H1 (cell line): ENCODE data around the gene STT3B. TPM values are rescaled to one million over a fixed set of nuclear protein-coding genes. Genes with fewer than 3 reads are reported as not detected.

Experiments
- CTCF ChIA-PET: fragments of 300-600 bp; sonication (Branson Sonifier 250); formaldehyde crosslinking; loops from one replicate; lab custom pipeline; 2021; ENCODE audit not compliant: partially characterized antibody; lab: Charles Lee
- POLR2A ChIA-PET: fragments of 300-600 bp; sonication (Branson Sonifier 250); formaldehyde crosslinking; loops from one replicate; lab custom pipeline; 2021; ENCODE audit warnings: inconsistent platforms; ENCODE audit not compliant: partially characterized antibody; lab: Charles Lee
- DNase-seq, 2 experiments: peaks; one replicate each; pipeline versions ENCODE4 v3.0.0 to v3.0.0-alpha.2; 2010 to 2022; ENCODE audit warnings: low spot score in 2 of 2, low read depth in 1 of 2, mixed read lengths in 1 of 2
- FAIRE-seq: peaks from 2 replicates; lab custom pipeline; 2011; peaks lifted over from hg19 to GRCh38; lab: Jason Lieb, UNC
- H2AFZ ChIP-seq: 2 replicates; pipeline ENCODE4 v1.8.1; 2012; ENCODE audit warnings: low read length, inconsistent platforms
- H2AK5ac ChIP-seq: 2 replicates; pipeline ENCODE4 v1.6.1; 2013; ENCODE audit warnings: low read depth, low read length
- H2BK120ac ChIP-seq: replicated peaks from 2 replicates; pipeline ENCODE3; 2013; ENCODE audit warnings: low read depth, low read length, inconsistent platforms
- H2BK12ac ChIP-seq: 2 replicates; pipeline ENCODE4 v1.6.1; 2013; ENCODE audit warnings: low read depth, low read length
- H2BK15ac ChIP-seq: 2 replicates; pipeline ENCODE4 v1.6.1; 2013; ENCODE audit warnings: low read length
- H2BK20ac ChIP-seq: 2 replicates; pipeline ENCODE4 v1.6.1; 2013; ENCODE audit warnings: low read length
- H2BK5ac ChIP-seq: 2 replicates; pipeline ENCODE4 v1.6.1; 2013; ENCODE audit warnings: low read depth, low read length
- H3K14ac ChIP-seq: 2 replicates; pipeline ENCODE4 v1.6.1; 2013; ENCODE audit warnings: inconsistent platforms; ENCODE audit not compliant: insufficient read length
- H3K18ac ChIP-seq: 2 replicates; pipeline ENCODE4 v1.6.1; 2013; ENCODE audit warnings: low read length; ENCODE audit errors: extremely low read depth
- H3K23ac ChIP-seq: 2 replicates; pipeline ENCODE4 v1.6.1; 2013; ENCODE audit warnings: inconsistent platforms; ENCODE audit not compliant: insufficient read length
- H3K23me2 ChIP-seq: 2 replicates; pipeline ENCODE4 v1.6.1; 2013; ENCODE audit warnings: low read depth, low read length
- H3K27ac ChIP-seq: 2 replicates; pipeline ENCODE4 v1.6.1; 2011; ENCODE audit warnings: low read depth, low read length, inconsistent platforms
- H3K27me3 ChIP-seq, 4 experiments: replicated peaks in 1 of 4; 1 replicate in 1 of 4; 2 replicates in 3 of 4; pipeline versions ENCODE4 v1.6.1 to v1.8.1; 2011 to 2013; ENCODE audit warnings: low read length in 3 of 4, mild to moderate bottlenecking in 3 of 4, inconsistent platforms in 2 of 4, mixed read lengths in 2 of 4, moderate library complexity in 1 of 4; ENCODE audit not compliant: control insufficient read depth in 3 of 4, insufficient read depth in 3 of 4; ENCODE audit errors: extremely low read depth in 1 of 4
- H3K36me3 ChIP-seq, 4 experiments: 2 replicates each; pipeline versions ENCODE4 v1.6.1 to v1.8.1; 2011 to 2013; ENCODE audit warnings: mild to moderate bottlenecking in 4 of 4, low read length in 3 of 4, moderate library complexity in 2 of 4, control low read depth in 1 of 4, inconsistent platforms in 1 of 4; ENCODE audit not compliant: insufficient read depth in 4 of 4, control insufficient read depth in 2 of 4
- H3K4ac ChIP-seq: replicated peaks from 2 replicates; pipeline ENCODE3; 2013; ENCODE audit warnings: low read length, low read depth, mixed read lengths, inconsistent platforms; ENCODE audit not compliant: insufficient read length
- H3K4me1 ChIP-seq, 4 experiments: replicated peaks in 1 of 4; 1 replicate in 1 of 4; 2 replicates in 3 of 4; pipeline versions ENCODE4 v1.6.1 to v1.8.1; 2011 to 2013; ENCODE audit warnings: low read length in 3 of 4, inconsistent platforms in 2 of 4, mixed read lengths in 1 of 4; ENCODE audit not compliant: insufficient read depth in 4 of 4, control insufficient read depth in 3 of 4
- H3K4me2 ChIP-seq, 2 experiments: 2 replicates each; pipeline versions ENCODE4 v1.6.1 to v1.8.1; 2011 to 2013; ENCODE audit warnings: low read depth in 2 of 2, low read length in 2 of 2, control low read depth in 1 of 2, inconsistent platforms in 1 of 2, mild to moderate bottlenecking in 1 of 2; ENCODE audit not compliant: insufficient read depth in 1 of 2
- H3K4me3 ChIP-seq, 4 experiments: fragments of 200-600, 300-600 bp in 1 of 4; sonication (generic), shearing (Covaris generic), sonication (Bioruptor Twin) in 1 of 4; 2 replicates each; pipeline versions ENCODE4 v1.5.1 to v1.8.1; 2011 to 2016; ENCODE audit warnings: low read length in 4 of 4, low read depth in 3 of 4, control low read depth in 2 of 4, inconsistent platforms in 2 of 4, mild to moderate bottlenecking in 2 of 4, mixed read lengths in 1 of 4, moderate library complexity in 1 of 4; ENCODE audit not compliant: insufficient read depth in 2 of 4; ENCODE audit errors: extremely low read depth in 1 of 4
- H3K56ac ChIP-seq: replicated peaks from 2 replicates; pipeline ENCODE3; 2013; ENCODE audit warnings: low read depth, mild to moderate bottlenecking, mixed read lengths, low read length, inconsistent platforms; ENCODE audit not compliant: insufficient read length
- H3K79me1 ChIP-seq: 2 replicates; pipeline ENCODE4 v1.6.1; 2013; ENCODE audit warnings: low read depth, low read length, control low read depth
- H3K79me2 ChIP-seq, 2 experiments: 2 replicates each; pipeline versions ENCODE4 v1.6.1 to v1.8.1; 2012 to 2013; ENCODE audit warnings: low read length in 2 of 2, mild to moderate bottlenecking in 2 of 2, inconsistent platforms in 1 of 2; ENCODE audit not compliant: insufficient read depth in 2 of 2, control insufficient read depth in 1 of 2
- H3K9ac ChIP-seq, 4 experiments: replicated peaks in 1 of 4; 1 replicate in 1 of 4; 2 replicates in 3 of 4; pipeline versions ENCODE4 v1.6.1 to v1.8.1; 2011 to 2013; ENCODE audit warnings: low read depth in 3 of 4, low read length in 3 of 4, control low read depth in 2 of 4, mild to moderate bottlenecking in 2 of 4, moderate library complexity in 2 of 4, inconsistent platforms in 1 of 4; ENCODE audit errors: extremely low read depth in 1 of 4
- H3K9me3 ChIP-seq, 2 experiments: 2 replicates each; pipeline versions ENCODE4 v1.6.1 to v1.8.1; 2012 to 2013; ENCODE audit warnings: mild to moderate bottlenecking in 2 of 2, moderate library complexity in 2 of 2, control low read depth in 1 of 2, inconsistent platforms in 1 of 2, low read depth in 1 of 2, low read length in 1 of 2, mixed read lengths in 1 of 2; ENCODE audit not compliant: insufficient read depth in 2 of 2
- H4K20me1 ChIP-seq, 2 experiments: replicated peaks in 1 of 2; 2 replicates each; pipeline versions ENCODE3 to v1.8.1; 2011 to 2013; ENCODE audit warnings: inconsistent platforms in 2 of 2, low read length in 2 of 2, mild to moderate bottlenecking in 1 of 2; ENCODE audit not compliant: insufficient read depth in 2 of 2, control insufficient read depth in 1 of 2
- H4K5ac ChIP-seq: 2 replicates; pipeline ENCODE4 v1.6.1; 2013; ENCODE audit warnings: low read length, low read depth, mixed read lengths, inconsistent platforms; ENCODE audit not compliant: insufficient read length
- H4K8ac ChIP-seq: 2 replicates; pipeline ENCODE4 v1.8.0; 2013; ENCODE audit warnings: mild to moderate bottlenecking, moderate library complexity, low read length, inconsistent platforms; ENCODE audit not compliant: insufficient read depth; ENCODE audit errors: extremely low read depth
- H4K91ac ChIP-seq: replicated peaks from 2 replicates; pipeline ENCODE3; 2013; ENCODE audit warnings: low read length, mixed read lengths, inconsistent platforms; ENCODE audit not compliant: insufficient read length
- CBX5 ChIP-seq: fragments of 300-800, 300-1000 bp; sonication (generic); IDR thresholded peaks from 2 replicates; pipeline ENCODE4 v1.7.1; 2016; ENCODE audit warnings: antibody characterized with exemption, low read length, low read depth
- CEBPB ChIP-seq: IDR thresholded peaks from 2 replicates; pipeline ENCODE4 v1.6.1; 2012; ENCODE audit warnings: low read depth, low read length
- CTBP2 ChIP-seq: IDR thresholded peaks from 2 replicates; pipeline ENCODE4 v1.7.0; 2011; ENCODE audit warnings: borderline replicate concordance, mild to moderate bottlenecking, moderate library complexity, mixed read lengths, low read length; ENCODE audit not compliant: insufficient read depth, insufficient read length
- EZH2 ChIP-seq: fragments of 200-600 bp; sonication (generic); IDR thresholded peaks from 2 replicates; pipeline ENCODE4 v1.7.1; 2012; ENCODE audit warnings: low read depth, mild to moderate bottlenecking, moderate library complexity, low read length, inconsistent platforms; ENCODE audit not compliant: severe bottlenecking
- HDAC6 ChIP-seq: IDR thresholded peaks from one replicate; pipeline ENCODE4 v1.7.1; 2012; ENCODE audit warnings: low read depth, mild to moderate bottlenecking, inconsistent platforms, low read length, moderate library complexity
- POU5F1 ChIP-seq: IDR thresholded peaks from 2 replicates; pipeline ENCODE4 v1.6.1; 2011; ENCODE audit warnings: low read depth, mild to moderate bottlenecking, low read length, moderate library complexity
- RXRA ChIP-seq: IDR thresholded peaks from 2 replicates; pipeline ENCODE4 v1.6.1; 2011; ENCODE audit warnings: low read depth, mild to moderate bottlenecking, low read length, moderate library complexity; ENCODE audit not compliant: insufficient read depth
- SAP30 ChIP-seq: fragments of 300-600 bp; sonication (generic); IDR thresholded peaks from 2 replicates; pipeline ENCODE4 v1.7.1; 2012; ENCODE audit warnings: low read length, moderate library complexity, mild to moderate bottlenecking, inconsistent platforms; ENCODE audit not compliant: insufficient read depth, insufficient replicate concordance
- SIRT6 ChIP-seq: IDR thresholded peaks from one replicate; pipeline ENCODE4 v1.7.1; 2012; ENCODE audit warnings: low read length, inconsistent platforms
- SP1 ChIP-seq: IDR thresholded peaks from 2 replicates; pipeline ENCODE4 v1.6.1; 2011; ENCODE audit warnings: low read depth, low read length
- SP4 ChIP-seq: IDR thresholded peaks from 2 replicates; pipeline ENCODE4 v1.6.1; 2012; ENCODE audit warnings: low read length, inconsistent platforms
- TBP ChIP-seq: IDR thresholded peaks from 2 replicates; pipeline ENCODE4 v1.6.1; 2011; ENCODE audit warnings: low read depth, low read length, improper control_type of control experiment
- WGBS, 2 experiments: shearing (Covaris generic) in 1 of 2; methylation state at CpG; one replicate each; pipeline versions ENCODE4 v1.1.6 to v1.1.7; 2013 to 2015; ENCODE audit warnings: low lambda C conversion rate in 2 of 2, mixed read lengths in 2 of 2, inconsistent platforms in 1 of 2, low coverage in 1 of 2, missing lambda C conversion rate in 1 of 2; ENCODE audit not compliant: insufficient replicate concordance in 2 of 2, insufficient coverage in 1 of 2, insufficient read length in 1 of 2; ENCODE audit errors: extremely low coverage in 1 of 2, missing lambda C conversion rate in 1 of 2; 5-methylcytosine and 5-hydroxymethylcytosine counted together
- polyA plus RNA-seq, 7 experiments: library from polyadenylated mRNA; depleted of rRNA in 3 of 7; stranded (reverse) in 5 of 7; unstranded in 2 of 7; fragments of >200 nt in 5 of 7; fragments of 200-250 nt in 2 of 7; gene quantifications; 1 replicate in 5 of 7; 2 replicates in 1 of 7; 4 replicates in 1 of 7; pipeline versions ENCODE4 v1.2.1 to v1.2.3, GENCODE V29; 2011 to 2013; ENCODE audit warnings: missing spikeins in 2 of 7, mixed read lengths in 2 of 7
- total RNA-seq: library from RNA; stranded (reverse); fragmentation: NEBNext Ultra II Directional; extraction: Animal tissue kit (Norgen Biotek cat#: 25700); gene quantifications from 2 replicates; pipeline ENCODE4 v1.2.1, GENCODE V29; 2021

STT3B gene
- total and polyA plus RNA-seq, 2 of the 8 experiments (the other 6 are each of a cell fraction or from before 2014, with no cell fraction given) = 43.5 to 134 TPM

GRCh38 chr3:31636049-31636448, 103.3 kb downstream of the STT3B start:
- H4K5ac ChIP-seq = no peak overlapping the region
- H3K4ac ChIP-seq = no peak overlapping the region
- POLR2A ChIA-PET = interaction anchor here (1.0 kb wide), 1 partner anchor 9 kb away, joined by 4 read pairs; no protein-coding TSS in a partner anchor
- H3K4me3 ChIP-seq = no peak overlapping the region
- DNase-seq (no peak), FAIRE-seq (no peak)
- no peak overlapping the region for H2BK20ac ChIP-seq
- H3K36me3 ChIP-seq = peaks cover 0 to 22% (median 2%) of the 10 kb centered on the region in 4 experiments; a peak in 2 of 8 replicates
- H2BK12ac ChIP-seq = no peak overlapping the region
- no peak overlapping the region for H3K56ac ChIP-seq
- no peak overlapping the region for H2BK120ac ChIP-seq
- no peak overlapping the region for H3K9ac ChIP-seq
- H3K14ac ChIP-seq = no peak overlapping the region
- 93% methylated on average over 4 of the region's 4 CpGs; no CpG with 5 or more reads in 1 of the 2 experiments for WGBS, 2 experiments
- no peaks in the 10 kb centered on the region for H3K9me3 ChIP-seq
- H2BK5ac ChIP-seq = no peak overlapping the region
- no peaks in the 10 kb centered on the region for H3K23me2 ChIP-seq
- peaks cover 0 to 2% of the 10 kb centered on the region in 2 experiments for H4K20me1 ChIP-seq
- H3K18ac ChIP-seq = no peak overlapping the region
- H3K23ac ChIP-seq = no peak overlapping the region
- no peaks in the 10 kb centered on the region for H3K27me3 ChIP-seq
- H3K27ac ChIP-seq = no peak overlapping the region
- H2AFZ ChIP-seq = no peak overlapping the region
- no peak overlapping the region for H4K91ac ChIP-seq
- H3K4me1 ChIP-seq = no peaks in the 10 kb centered on the region
- no peak for TF ChIP-seq CBX5
- no peak for TF ChIP-seq CTBP2
- no peak for TF ChIP-seq POU5F1
- TF ChIP-seq HDAC6 = no peak
- no peak for TF ChIP-seq CEBPB
- no peak for TF ChIP-seq SP1
- TF ChIP-seq SAP30 = no peak
- TF ChIP-seq TBP = no peak
- no peak for TF ChIP-seq RXRA
- TF ChIP-seq SP4 = no peak
- TF ChIP-seq EZH2 = no peak
- no peak for TF ChIP-seq SIRT6
- no peak overlapping the region for H4K8ac ChIP-seq
- no peaks in the 10 kb centered on the region for H3K79me2 ChIP-seq
- H3K4me2 ChIP-seq = no peak overlapping the region
- CTCF ChIA-PET = interaction anchor here (1.0 to 1.5 kb wide), 2 partner anchors 8 to 57 kb away, joined by 3 to 5 read pairs; no protein-coding TSS in a partner anchor
- no peaks in the 10 kb centered on the region for H3K79me1 ChIP-seq
- no peak overlapping the region for H2AK5ac ChIP-seq
- no peak overlapping the region for H2BK15ac ChIP-seq
